NCI-H1694 (cell line): Measurements from ENCODE around the gene NBEAL1.
"Not testable (repeated sequence)": the region's sequence is repeated elsewhere in the genome, so short reads cannot be mapped to it uniquely, and the experiment has no call there.

Source experiments
- DNase-seq: peaks from one replicate; lab custom pipeline; 2025; lab: John Stamatoyannopoulos, UW

NBEAL1 gene

DNA sequence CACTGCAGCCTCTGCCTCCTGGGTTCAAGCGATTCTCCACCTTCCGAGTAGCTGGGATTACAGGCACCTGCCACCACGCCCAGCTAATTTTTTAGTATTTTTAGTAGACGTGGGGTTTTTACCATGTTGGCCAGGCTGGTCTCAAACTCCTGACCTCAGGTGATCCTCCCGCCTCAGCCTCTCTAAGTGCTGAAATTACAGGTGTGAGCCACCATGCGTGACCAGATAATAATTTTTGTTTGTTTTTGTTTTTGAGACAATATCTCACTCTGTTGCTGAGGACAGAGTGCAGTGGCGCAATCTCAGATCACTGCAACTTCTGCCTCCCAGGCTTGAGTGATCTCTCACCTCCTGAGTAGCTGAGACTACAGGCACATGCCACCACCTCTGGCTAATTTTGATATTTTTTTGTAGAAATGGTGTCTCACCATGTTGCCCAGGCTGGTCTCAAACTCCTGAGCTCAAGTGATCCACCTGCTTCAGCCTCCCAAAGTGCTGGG lies 100.6 kb downstream of the NBEAL1 start:
- not testable (repeated sequence) for DNase-seq

GRCh38 chr2:203122317-203122986 lies 107.8 kb downstream of the NBEAL1 start:
- DNase-seq: no peak

GRCh38 chr2:203126996-203127395 lies 112.3 kb downstream of the NBEAL1 start:
- DNase-seq: no peak

DNA sequence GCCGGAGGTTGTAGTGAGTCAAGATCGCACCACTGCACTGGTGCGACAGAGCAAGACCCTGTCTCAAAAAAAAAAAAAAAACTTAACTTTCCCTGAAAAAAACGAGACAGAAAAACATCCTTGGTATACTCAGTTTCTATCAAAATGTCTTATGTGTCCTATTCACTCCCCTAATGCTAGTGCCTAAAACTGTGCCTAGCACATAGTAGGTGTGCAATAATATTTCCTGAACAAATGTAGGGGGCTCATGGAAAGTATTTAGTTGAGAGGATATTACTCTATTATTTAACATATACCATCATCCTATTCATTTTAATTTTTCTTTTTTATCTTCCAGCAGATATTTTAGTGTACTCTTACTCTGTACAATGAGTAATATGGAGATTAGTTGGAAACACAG lies 120.4 kb downstream of the NBEAL1 start:
- no peak for DNase-seq

DNA sequence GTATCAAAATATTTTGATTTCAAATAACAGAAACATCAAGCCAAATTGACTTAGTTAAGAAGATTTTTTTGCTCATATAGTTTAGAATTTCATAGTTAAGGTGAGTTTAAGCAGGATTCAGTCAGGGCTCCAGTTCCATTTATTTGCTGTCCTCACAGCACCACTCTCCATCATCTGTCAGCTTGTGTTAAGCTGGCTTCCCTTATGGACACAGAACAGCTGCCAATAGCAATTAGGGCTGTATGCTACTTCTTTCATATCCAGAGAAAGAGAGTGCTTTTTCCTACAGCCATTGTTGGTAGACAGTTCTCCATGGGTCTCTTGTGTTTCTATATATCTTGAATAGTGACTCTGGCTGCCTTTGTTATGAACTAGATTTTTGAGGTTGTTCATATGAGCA lies 128.7 kb downstream of the NBEAL1 start:
- peak; percentile 54 for DNase-seq

DNA sequence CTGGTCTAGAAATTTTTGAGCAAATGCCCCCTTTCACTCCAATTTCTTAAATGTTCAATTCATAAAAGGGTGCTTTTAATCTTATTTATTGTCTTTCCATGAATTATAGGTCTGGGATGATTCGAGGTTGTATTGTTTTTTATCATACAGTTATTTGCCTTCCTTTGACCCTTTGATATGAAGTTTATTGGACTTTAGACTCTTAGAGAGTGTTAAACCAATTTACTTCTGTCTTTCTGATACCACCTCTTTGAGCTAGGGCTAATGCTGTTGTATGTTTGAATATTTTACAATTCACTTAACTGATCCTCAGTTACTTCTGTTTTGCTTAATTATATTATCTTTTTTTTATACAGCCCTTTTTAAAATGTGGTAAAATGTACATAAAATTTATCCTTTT lies 134.5 kb downstream of the NBEAL1 start:
- DNase-seq: no peak

DNA sequence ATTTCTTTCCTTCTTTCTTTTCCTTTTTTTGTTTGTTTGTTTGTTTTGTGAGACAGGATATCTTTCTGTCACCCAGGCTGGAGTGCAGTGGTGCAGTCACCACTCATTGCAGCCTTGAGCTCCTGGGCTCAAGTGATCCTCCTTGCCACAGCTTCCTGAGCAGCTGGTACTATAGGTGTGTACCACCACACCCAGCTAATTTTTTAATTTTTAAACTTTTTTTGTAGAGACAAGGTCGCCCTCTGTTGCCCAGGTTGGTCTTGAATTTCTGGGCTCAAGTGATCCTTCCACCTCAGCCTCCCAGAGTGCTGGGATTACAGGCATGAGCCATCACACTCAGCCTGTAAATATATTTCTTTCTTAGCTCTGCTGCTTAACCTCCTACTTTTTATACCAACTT lies 140.7 kb downstream of the NBEAL1 start:
- DNase-seq: no peak

GRCh38 chr2:203162722-203163121 lies 148.0 kb downstream of the NBEAL1 start:
- not testable (repeated sequence) for DNase-seq

DNA sequence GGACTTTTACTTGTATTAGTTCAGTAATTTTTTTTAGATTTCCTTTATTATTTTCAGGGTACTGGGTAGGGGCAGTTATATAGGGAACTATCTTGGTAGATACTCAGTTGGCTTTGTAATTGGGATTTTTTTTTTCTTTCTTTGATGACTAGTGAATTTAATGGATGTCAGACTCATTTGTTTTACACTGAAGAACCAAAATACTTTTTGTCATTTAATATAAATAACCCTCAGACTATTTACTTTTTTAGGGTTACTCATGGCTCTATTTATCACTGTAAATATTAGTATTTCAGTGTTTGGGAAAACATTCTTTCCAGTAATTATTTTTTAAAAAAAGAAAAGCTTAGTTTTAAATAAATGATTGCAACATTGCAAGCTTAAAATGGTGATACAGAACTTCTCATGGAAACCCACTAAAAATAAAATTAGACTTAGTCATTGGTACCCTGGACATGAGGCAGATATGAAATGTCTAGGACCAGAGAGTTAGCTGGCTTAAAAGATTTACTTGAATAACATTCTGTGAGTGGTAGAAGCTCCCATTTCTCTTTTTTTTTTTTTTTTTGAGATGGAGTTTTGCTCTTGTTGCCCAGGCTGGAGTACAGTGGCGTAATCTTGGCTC lies 149.7 kb downstream of the NBEAL1 start:
- no peak for DNase-seq

GRCh38 chr2:203167751-203168150 lies 153.1 kb downstream of the NBEAL1 start:
- no peak for DNase-seq

DNA sequence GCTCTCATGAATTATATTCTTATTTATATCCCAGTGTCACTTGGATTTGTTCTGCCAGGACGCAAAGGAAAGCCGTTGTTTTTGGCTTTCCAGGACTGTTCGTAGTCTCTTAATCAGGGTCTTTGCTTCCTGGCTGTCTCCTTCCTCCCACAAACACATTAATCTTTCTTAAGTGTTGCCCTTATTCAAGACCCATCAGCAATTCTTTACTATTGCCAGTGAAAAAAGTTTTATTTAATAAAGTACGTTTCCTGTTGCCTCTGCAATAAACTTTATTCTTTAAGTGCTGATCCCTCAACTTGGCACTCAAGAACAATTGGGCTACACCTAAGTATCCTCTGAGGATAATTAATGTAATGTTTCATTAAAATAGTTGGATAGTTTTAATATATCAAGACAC lies 155.8 kb downstream of the NBEAL1 start:
- no peak for DNase-seq

GRCh38 chr2:203175371-203175770 lies 160.7 kb downstream of the NBEAL1 start:
- DNase-seq: no peak

DNA sequence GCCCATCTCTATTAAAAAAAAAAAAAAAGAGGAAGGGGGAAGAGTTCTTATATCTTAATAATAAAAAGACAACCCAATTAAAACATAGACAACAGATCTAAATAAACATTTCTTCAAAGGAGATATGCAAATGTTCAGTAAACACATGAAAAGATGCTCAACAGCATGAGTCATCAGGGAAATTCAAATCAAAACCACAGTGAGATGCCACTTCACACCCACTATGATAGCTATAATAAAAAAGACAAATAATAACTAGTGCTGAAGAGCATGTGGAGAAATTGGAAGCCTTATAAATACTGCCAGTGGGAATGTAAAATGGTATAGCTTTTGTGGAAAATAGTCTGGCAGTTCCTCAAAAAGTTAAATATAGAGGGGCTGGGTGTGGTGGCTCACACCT lies 162.7 kb downstream of the NBEAL1 start:
- DNase-seq: no peak

DNA sequence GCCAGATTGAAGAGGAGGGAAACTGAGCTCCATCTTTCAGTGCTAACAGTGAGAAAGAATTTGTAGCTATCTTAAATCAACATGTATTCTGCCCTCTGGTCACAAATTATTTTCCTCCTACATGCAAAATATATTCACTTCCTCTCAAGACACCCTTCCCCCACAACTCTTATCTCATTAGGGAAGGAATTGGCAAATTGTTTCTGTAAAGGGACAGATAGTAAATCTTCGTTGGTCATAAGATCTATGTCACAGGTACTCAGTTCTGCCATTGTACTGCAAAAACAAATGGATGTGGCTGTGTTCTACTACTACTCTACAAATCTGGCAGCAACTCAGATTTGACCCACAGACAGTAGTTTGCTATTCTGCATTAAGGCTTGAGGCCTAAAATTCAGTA lies 171.2 kb downstream of the NBEAL1 start:
- no peak for DNase-seq

DNA sequence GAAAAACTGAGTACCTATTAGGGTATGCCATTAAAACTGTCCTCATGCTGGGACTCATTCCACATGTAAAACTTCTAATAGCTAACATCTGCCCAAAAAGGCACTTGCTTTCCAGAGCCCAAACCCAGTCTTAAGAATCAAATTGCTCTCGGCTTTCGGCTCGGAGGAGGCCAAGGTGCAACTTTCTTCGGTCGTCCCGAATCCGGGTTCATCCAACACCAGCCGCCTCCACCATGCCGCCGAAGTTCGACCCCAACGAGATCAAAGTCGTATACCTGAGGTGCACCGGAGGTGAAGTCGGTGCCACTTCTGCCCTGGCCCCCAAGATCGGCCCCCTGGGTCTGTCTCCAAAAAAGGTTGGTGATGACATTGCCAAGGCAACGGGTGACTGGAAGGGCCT lies 175.9 kb downstream of the NBEAL1 start:
- not testable (repeated sequence) for DNase-seq

DNA sequence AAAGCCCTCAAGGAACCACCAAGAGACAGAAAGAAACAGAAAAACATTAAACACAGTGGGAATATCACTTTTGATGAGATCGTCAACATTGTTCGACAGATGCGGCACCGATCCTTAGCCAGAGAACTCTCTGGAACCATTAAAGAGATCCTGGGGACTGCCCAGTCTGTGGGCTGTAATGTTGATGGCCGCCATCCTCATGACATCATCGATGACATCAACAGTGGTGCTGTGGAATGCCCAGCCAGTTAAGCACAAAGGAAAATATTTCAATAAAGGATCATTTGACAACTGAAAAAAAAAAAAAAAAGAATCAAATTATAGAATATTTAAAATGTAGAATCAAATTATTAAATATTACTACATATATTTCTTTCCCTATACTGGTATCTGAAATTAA lies 176.4 kb downstream of the NBEAL1 start:
- DNase-seq: not testable (repeated sequence)

GRCh38 chr2:203191961-203192360 lies 177.3 kb downstream of the NBEAL1 start:
- no peak for DNase-seq

- no peak for DNase-seq
Observed at GRCh38 chr2:203195331-203196036, 180.8 kb downstream of the NBEAL1 start.

- DNase-seq: no peak
Observed at GRCh38 chr2:203200866-203201265, 186.2 kb downstream of the NBEAL1 start.

DNA sequence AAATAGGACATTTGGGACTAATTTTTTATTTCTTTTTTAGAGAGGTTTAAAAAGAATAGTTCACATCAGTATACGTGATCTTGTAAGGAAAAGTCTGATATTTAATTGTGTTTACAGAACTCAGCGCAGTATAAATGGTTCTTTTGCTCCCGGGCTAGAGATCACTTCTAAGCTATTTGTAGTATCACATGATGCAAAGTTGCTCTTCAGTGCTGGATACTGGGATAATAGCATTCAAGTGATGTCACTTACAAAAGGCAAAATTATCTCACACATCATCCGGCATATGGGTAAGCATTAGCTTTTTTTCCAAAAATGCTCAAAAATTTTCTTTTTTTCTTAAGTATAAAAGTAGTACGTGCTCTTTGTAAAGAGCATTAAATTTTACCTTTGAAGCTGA lies 186.8 kb downstream of the NBEAL1 start:
- DNase-seq: no peak

GRCh38 chr2:203209538-203209937 lies 194.9 kb downstream of the NBEAL1 start:
- DNase-seq: no peak

DNA sequence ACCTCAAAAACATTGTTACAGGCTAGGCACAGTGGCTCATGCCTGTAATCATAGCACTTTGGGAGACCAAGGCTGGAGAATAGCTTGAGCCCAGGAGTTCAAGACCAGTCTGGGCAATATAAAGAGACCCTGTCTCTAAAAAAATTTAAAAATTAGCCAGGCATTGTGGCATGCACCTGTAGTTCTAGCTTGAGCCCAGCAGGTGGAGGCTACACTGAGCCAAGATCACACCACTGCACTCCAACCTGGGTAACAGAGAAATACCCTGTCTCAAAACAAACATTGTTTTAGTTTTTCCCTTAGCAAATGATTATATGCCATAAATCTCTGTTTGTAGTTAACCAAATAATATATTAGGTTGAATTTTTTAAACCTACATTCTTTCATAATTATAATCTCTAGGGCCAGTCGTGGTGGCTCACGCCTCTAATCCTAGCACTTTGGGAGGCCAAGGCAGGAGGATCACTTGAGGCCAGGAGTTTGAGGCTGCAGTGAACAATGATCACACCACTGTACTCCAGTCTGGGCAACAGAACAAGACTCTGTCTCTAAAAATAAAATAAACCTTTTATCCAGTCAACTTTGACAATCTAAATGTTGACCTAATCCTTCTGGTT lies 210.9 kb downstream of the NBEAL1 start:
- DNase-seq: peak; percentile 9

DNA sequence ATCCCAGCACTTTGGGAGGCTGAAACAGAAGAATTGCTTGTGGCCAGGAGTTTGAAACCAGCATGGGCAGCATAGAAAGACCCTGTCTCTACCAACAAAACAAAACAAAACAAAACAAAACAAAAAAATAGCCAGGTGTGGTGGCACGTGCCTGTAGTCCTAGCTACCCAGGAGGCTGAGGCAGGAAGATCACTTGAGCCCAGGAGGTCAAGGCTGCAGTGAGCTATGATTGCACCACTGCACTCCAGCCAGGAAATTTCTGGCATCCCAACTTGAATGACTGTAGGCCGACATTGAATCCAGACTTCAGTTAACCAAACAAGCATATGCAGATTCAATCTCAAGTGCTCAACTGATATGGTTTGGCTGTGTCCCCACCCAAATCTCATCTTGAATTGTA lies 215.0 kb downstream of the NBEAL1 start:
- DNase-seq: not testable (repeated sequence)
